EH (cell line): Measurements from ENCODE around the gene TMEM271.
"Not testable (repeated sequence)": the region's sequence is repeated elsewhere in the genome, so short reads cannot be mapped to it uniquely, and the experiment has no call there.

Experiments
- DNase-seq: peaks from one replicate; pipeline ENCODE4 v3.0.0-alpha.2; 2015; ENCODE audit warnings: low read depth

The TMEM271 gene

GRCh38 chr4:561426-561825 lies 14.7 kb downstream of the TMEM271 start:
- DNase-seq, result no peak

DNA sequence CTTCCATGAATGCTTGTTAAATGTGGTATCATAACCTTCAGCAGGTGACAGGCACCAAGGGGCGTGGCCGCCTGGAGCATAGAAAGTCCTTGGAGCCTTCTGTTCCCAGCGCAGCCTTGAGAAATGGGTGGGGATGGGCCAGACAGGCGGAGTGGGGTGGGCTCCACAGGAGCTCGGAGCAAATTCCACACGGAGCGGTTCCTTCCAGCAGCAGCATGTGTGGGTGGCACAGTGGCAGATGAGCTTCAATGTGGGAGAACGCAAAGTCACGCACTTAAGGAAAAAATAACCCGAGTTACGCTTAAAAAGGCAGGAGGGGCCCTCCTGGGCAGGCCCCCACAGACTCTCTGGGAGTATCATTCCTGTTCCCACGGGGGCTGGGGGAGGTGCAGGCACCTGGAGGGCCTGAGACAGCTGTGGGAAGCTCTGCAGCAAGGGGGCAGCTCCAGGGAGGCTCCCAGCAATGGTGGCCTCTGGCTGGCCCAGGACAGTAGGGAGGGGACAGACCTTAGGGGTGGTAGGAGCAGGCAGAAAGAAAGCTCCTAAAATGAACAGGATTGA lies 15.3 kb downstream of the TMEM271 start:
- no peak for DNase-seq

- DNase-seq, result no peak
Measured at GRCh38 chr4:560061-560460, 16.0 kb downstream of the TMEM271 start.

GRCh38 chr4:555566-556275 lies 20.4 kb downstream of the TMEM271 start:
- no peak for DNase-seq

DNA sequence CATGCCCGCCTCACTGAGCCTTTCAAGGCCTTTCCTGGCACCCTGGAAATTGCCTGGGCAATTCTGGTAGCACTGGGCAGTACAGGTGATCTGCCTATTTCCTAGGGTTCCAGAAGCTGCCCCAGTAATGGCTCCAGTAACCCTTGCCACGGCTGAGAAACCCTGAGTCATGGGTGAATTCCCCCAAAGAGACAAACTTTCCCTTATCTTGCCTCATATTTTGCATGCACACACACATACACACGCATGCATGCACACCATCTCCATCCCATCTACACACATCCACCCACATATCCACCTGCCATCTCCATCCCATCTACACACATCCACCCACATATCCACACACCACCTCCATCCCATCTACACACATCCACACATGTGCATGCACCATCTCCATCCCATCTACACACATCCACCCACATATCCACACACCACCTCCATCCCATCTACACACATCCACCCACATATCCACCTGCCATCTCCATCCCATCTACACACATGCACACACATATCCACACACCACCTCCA lies 21.2 kb downstream of the TMEM271 start:
- DNase-seq, result not testable (repeated sequence)

- DNase-seq, result no peak
Measured at GRCh38 chr4:552019-552418, 24.1 kb downstream of the TMEM271 start.

GRCh38 chr4:550268-550667 lies 25.8 kb downstream of the TMEM271 start:
- DNase-seq, result not testable (repeated sequence)

- no peak for DNase-seq
Measured at GRCh38 chr4:548976-549375, 27.1 kb downstream of the TMEM271 start.

- no peak for DNase-seq
Measured at GRCh38 chr4:545612-546011, 30.5 kb downstream of the TMEM271 start.

DNA sequence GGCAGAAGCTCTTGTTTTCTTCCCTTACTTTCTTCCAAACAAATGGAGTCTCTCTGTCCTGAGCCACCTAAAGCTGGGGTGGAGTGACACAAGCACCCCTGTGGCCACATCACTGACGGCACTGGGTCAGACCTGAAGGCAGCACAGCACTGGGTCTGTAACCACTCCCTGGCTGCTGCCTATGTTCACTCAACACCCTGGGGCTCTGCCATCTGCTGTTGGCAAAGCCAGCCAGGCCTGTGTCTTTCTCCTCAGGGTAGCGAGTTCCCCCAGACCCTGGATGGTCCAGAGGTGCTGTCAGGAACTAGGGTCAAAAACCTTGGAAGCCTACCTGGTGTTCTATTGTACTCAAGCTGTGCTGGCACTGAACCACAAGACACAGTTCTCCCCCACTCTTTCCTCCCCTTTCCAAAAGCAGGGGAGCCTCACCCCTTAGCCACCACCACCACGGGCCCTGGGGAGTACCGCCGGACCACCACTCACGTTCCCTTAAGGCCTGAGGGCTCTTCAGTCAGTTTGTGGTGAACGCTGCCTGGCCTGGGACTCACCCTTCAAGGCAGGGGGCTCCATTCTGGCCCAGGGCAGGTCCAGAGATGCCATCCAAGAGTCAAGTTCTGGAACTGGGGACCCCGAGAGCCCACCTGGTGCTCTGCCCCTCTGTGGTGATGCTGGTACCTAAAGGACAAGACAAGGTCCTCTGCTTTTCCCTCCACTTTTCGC lies 31.5 kb downstream of the TMEM271 start:
- no peak for DNase-seq

DNA sequence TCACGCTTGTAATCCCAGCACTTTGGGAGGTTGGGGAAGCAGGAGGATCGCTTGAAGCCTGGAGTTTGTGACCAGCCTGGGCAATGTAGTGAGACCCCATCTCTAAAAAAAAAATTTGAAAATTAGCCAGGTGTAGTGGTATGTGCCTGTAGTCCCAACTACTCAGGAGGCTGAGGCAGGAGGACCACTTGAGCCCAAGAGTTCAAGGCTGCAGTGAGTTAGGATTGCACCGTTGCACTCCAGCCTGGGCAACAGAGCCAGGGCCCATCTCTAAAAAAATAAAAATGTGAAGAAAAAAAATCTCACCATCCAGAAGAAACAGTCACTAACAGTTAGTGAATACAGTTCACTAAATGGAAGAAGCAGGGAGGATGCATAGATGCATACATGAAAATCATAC lies 34.8 kb downstream of the TMEM271 start:
- DNase-seq, result no peak

- DNase-seq, result no peak
Measured at GRCh38 chr4:538542-539142, 37.5 kb downstream of the TMEM271 start.

GRCh38 chr4:537436-538264 lies 38.4 kb downstream of the TMEM271 start:
- DNase-seq, result no peak

DNA sequence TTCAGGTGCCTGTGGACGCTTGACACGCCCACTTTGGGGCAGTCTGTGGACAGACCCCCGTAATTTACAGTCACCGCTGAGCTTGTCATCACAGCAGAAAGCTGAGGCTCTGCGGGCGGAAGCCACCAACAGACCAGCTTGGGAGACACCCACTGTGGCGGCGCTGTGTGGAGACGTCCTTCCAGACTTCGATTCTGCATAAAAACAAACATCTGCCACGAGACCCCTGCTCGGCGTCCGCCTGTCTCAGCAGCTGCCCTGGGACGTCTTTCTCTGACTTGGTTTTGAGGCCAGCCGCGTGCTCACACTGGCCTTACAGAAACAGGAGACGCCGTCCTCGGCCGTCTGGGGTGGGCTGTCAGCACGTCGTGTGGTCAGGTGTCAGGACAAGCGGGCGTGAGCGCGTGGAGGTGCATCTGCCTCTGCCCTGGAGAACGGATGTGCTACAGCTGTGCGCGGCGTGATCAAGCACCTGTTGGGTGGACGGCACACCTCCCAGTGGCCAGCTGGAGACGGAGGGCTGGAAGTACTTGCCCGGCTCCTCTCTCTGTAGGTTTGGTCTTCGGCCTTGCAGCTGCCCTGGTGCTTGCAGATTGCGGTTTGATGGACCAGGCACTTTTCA lies 39.6 kb downstream of the TMEM271 start:
- DNase-seq, result no peak

- no peak for DNase-seq
Measured at GRCh38 chr4:535924-536281, 40.2 kb downstream of the TMEM271 start.

DNA sequence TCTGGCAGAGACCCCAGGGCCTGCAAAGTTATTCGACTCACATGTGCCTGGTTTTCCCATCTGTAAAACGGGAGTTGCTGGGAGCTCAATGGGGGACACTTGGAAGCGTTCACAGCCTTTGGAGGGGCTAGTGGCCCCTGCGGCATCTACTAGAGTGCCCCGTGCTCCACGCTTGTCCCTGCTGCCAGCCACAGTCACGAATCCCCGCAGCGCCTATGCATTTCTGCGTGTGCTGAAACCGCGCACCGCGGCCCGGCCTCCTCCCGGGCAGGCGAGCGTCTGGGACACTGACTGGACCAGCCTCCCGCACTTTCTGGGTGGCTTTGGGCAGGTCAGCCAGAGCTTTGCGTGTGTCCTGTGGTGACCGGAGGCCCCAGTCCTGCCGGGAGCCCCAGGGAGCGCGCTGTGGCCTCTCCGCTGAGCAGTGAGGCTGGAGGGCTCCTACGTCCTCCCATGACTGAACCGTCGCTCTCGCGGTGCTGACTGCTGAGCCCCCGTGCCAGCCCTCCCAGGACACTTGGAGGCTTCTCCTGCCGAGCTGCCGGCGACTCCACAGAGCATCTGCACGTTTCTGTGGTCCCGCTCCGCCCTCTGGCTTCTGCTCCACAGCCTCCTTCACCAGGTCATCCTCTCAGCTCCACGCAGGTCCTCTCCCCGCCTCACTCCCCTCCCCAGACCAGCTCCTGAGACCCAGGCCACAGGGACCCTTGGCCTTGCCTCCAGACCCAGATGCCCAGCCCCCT lies 40.7 kb downstream of the TMEM271 start:
- no peak for DNase-seq

GRCh38 chr4:534576-535151 lies 41.4 kb downstream of the TMEM271 start:
- DNase-seq, result no peak

DNA sequence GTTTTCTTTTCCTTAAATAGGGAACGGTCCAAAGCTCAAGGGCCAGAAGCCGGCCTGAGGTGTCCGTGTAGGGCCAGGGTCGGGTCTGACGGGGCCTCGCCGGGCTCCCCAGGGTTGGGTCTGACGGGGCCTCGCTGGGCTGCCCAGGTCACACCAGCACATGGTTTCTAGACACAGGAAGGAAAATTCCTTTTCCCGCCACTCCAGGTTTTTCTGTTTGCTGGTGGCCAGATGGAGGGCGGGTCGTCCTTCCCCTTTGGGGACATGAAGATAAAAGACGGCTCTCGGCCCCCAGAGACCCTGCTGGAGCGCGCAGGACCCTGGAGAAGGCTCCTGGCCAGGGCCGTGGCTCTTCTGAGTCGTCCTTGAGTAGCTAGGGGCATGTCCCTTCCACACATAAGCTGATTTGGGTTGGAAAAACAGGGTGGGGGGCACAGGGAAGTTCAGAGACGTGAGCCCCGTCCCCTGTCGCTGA lies 42.0 kb downstream of the TMEM271 start:
- no peak for DNase-seq

- no peak for DNase-seq
Measured at GRCh38 chr4:533318-534100, 42.6 kb downstream of the TMEM271 start.
